HEK293 (cell line): Measurements from ENCODE around the gene CCDC142.

ENCODE experiments used
- GLIS2 ChIP-seq: fragments of 450-650 bp; formaldehyde crosslinking; IDR thresholded peaks from 2 replicates; pipeline ENCODE4 v1.5.1; 2016; ENCODE audit warnings: missing biosample characterization, missing genetic modification characterization
- INSM2 ChIP-seq: fragments of 450-650 bp; formaldehyde crosslinking; IDR thresholded peaks from 2 replicates; pipeline ENCODE4 v1.5.1; 2016; ENCODE audit warnings: missing biosample characterization, missing genetic modification characterization
- OSR2 ChIP-seq: fragments of 450-650 bp; formaldehyde crosslinking; IDR thresholded peaks from 2 replicates; pipeline ENCODE4 v1.5.1; 2016; ENCODE audit warnings: missing biosample characterization, missing genetic modification characterization
- PRDM10 ChIP-seq: fragments of 450-650 bp; formaldehyde crosslinking; IDR thresholded peaks from 2 replicates; pipeline ENCODE4 v1.5.1; 2016; ENCODE audit warnings: missing biosample characterization, missing genetic modification characterization
- ZBTB17 ChIP-seq: fragments of 450-650 bp; formaldehyde crosslinking; IDR thresholded peaks from 2 replicates; pipeline ENCODE4 v1.5.1; 2016; ENCODE audit warnings: missing biosample characterization, missing genetic modification characterization
- ZBTB49 ChIP-seq: fragments of 450-650 bp; formaldehyde crosslinking; IDR thresholded peaks from 2 replicates; pipeline ENCODE4 v1.5.1; 2016; ENCODE audit warnings: missing biosample characterization, missing genetic modification characterization, low read depth
- ZBTB8A ChIP-seq: fragments of 450-650 bp; formaldehyde crosslinking; IDR thresholded peaks from 2 replicates; pipeline ENCODE4 v1.5.1; 2016; ENCODE audit warnings: missing biosample characterization, missing genetic modification characterization
- ZNF148 ChIP-seq: fragments of 450-650 bp; formaldehyde crosslinking; IDR thresholded peaks from 2 replicates; pipeline ENCODE4 v1.5.0; 2017; ENCODE audit warnings: missing biosample characterization, missing genetic modification characterization, borderline replicate concordance
- ZNF211 ChIP-seq: fragments of 450-650 bp; formaldehyde crosslinking; IDR thresholded peaks from 2 replicates; pipeline ENCODE4 v1.5.1; 2016; ENCODE audit warnings: low read depth, missing biosample characterization, missing genetic modification characterization
- ZNF311 ChIP-seq: fragments of 450-650 bp; formaldehyde crosslinking; IDR thresholded peaks from 2 replicates; pipeline ENCODE4 v1.5.1; 2017; ENCODE audit warnings: missing biosample characterization, missing genetic modification characterization, borderline replicate concordance
- ZNF341 ChIP-seq: fragments of 450-650 bp; formaldehyde crosslinking; IDR thresholded peaks from 2 replicates; pipeline ENCODE4; 2016; ENCODE audit warnings: low read depth, missing biosample characterization, missing genetic modification characterization
- ZNF514 ChIP-seq: fragments of 450-650 bp; formaldehyde crosslinking; IDR thresholded peaks from 2 replicates; pipeline ENCODE4 v1.5.1; 2016; ENCODE audit warnings: missing biosample characterization, missing genetic modification characterization
- ZNF548 ChIP-seq: fragments of 450-650 bp; formaldehyde crosslinking; IDR thresholded peaks from 2 replicates; pipeline ENCODE4 v1.5.1; 2016; ENCODE audit warnings: missing biosample characterization, missing genetic modification characterization
- ZNF558 ChIP-seq: fragments of 450-650 bp; formaldehyde crosslinking; IDR thresholded peaks from 2 replicates; pipeline ENCODE4 v1.5.1; 2016; ENCODE audit warnings: missing biosample characterization, missing genetic modification characterization
- ZNF660 ChIP-seq: fragments of 450-650 bp; IDR thresholded peaks from 2 replicates; pipeline ENCODE4 v1.5.1; 2018; ENCODE audit warnings: missing biosample characterization, mild to moderate bottlenecking, missing genetic modification characterization
- ZNF670 ChIP-seq: fragments of 450-650 bp; formaldehyde crosslinking; IDR thresholded peaks from 2 replicates; pipeline ENCODE4 v1.5.1; 2016; ENCODE audit warnings: missing biosample characterization, missing genetic modification characterization, low read depth
- ZSCAN23 ChIP-seq: fragments of 450-650 bp; formaldehyde crosslinking; IDR thresholded peaks from 2 replicates; pipeline ENCODE4 v1.5.1; 2016; ENCODE audit warnings: missing biosample characterization, missing genetic modification characterization
- TF ChIP-seq, protein P1 (sequence below): fragments of 450-650 bp; formaldehyde crosslinking; IDR thresholded peaks from 2 replicates; pipeline ENCODE4 v1.5.1; 2016; ENCODE audit warnings: missing biosample characterization, missing genetic modification characterization
- TF ChIP-seq, protein P2 (sequence below): fragments of 450-650 bp; formaldehyde crosslinking; IDR thresholded peaks from 2 replicates; pipeline ENCODE4 v1.5.1; 2016; ENCODE audit warnings: missing biosample characterization, missing genetic modification characterization
- TF ChIP-seq, protein P3 (sequence below): fragments of 450-650 bp; formaldehyde crosslinking; IDR thresholded peaks from 2 replicates; pipeline ENCODE4 v1.5.1; 2016; ENCODE audit warnings: missing biosample characterization, missing genetic modification characterization
- TF ChIP-seq, protein P4 (sequence below): fragments of 450-650 bp; formaldehyde crosslinking; IDR thresholded peaks from 2 replicates; pipeline ENCODE4 v1.5.1; 2016; ENCODE audit warnings: missing biosample characterization, missing genetic modification characterization

CCDC142 gene

DNA sequence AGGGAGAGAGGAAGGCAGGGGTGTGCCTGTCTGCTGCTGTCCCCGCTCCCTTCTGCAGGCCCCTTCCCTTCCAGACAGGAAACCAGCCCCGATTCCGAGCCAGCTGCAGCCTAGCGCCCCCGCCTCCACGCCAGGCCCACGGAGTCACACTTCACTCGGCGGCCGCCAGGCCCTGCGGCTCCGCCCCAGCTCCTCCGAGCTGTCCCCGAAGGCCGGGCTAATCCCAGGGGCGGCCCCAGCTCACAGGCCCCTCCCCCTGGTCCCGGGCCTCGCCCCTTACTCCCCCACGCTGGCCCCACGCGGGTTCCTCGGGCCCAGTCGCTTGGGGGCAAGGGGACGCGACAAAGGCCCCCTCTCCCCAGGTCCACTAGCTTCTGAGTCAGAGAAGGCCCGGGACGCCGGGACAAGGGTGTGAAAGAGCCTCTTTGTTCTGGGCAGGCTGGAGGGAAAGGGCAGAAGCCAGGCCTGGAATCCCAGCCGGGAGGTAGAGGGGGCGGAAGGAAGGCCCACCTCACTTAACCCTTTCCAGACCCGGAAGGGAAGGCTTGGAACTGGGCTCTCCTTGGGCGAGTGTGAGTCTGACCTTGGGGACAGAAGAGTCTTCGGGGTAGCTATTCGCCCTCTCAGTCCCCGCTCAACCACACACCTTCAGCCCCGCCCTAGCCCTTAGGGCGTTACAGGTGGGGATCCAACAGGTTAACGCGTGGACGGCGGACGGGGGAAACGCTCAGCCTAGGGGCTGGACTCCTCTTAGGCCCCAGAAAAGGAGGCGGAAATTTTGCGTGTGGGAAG is 42.2 kb downstream of the CCDC142 start (continued):
- TF ChIP-seq INSM2, result no peak
- TF ChIP-seq ZBTB49 (tag by site-specific recombination), result no peak
- no peak for TF ChIP-seq OSR2
- TF ChIP-seq ZNF311 (tag by site-specific recombination), result no peak
- TF ChIP-seq, protein P1, sequence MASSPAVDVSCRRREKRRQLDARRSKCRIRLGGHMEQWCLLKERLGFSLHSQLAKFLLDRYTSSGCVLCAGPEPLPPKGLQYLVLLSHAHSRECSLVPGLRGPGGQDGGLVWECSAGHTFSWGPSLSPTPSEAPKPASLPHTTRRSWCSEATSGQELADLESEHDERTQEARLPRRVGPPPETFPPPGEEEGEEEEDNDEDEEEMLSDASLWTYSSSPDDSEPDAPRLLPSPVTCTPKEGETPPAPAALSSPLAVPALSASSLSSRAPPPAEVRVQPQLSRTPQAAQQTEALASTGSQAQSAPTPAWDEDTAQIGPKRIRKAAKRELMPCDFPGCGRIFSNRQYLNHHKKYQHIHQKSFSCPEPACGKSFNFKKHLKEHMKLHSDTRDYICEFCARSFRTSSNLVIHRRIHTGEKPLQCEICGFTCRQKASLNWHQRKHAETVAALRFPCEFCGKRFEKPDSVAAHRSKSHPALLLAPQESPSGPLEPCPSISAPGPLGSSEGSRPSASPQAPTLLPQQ (tag by site-specific recombination), result peak; percentile 81
- TF ChIP-seq ZNF548 (tag by site-specific recombination), result no peak
- TF ChIP-seq, protein P2, sequence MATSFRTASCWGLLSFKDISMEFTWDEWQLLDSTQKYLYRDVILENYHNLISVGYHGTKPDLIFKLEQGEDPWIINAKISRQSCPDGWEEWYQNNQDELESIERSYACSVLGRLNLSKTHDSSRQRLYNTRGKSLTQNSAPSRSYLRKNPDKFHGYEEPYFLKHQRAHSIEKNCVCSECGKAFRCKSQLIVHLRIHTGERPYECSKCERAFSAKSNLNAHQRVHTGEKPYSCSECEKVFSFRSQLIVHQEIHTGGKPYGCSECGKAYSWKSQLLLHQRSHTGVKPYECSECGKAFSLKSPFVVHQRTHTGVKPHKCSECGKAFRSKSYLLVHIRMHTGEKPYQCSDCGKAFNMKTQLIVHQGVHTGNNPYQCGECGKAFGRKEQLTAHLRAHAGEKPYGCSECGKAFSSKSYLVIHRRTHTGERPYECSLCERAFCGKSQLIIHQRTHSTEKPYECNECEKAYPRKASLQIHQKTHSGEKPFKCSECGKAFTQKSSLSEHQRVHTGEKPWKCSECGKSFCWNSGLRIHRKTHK (tag by site-specific recombination), result no peak
- no peak for TF ChIP-seq ZNF558 (tag by site-specific recombination)
- peak; percentile 70 for TF ChIP-seq ZBTB8A (tag by site-specific recombination)
- no peak for TF ChIP-seq ZNF670 (tag by site-specific recombination)
- no peak; the same call in 1 of the 2 replicates for TF ChIP-seq PRDM10 (tag by site-specific recombination)
- TF ChIP-seq ZSCAN23, result no peak
- TF ChIP-seq, protein P3, sequence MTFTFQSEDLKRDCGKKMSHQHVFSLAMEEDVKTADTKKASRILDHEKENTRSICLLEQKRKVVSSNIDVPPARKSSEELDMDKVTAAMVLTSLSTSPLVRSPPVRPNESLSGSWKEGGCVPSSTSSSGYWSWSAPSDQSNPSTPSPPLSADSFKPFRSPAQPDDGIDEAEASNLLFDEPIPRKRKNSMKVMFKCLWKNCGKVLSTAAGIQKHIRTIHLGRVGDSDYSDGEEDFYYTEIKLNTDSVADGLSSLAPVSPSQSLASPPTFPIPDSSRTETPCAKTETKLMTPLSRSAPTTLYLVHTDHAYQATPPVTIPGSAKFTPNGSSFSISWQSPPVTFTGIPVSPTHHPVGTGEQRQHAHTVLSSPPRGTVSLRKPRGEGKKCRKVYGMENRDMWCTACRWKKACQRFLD (tag by site-specific recombination), result no peak
- 0 out of 2 replicates have a peak, but pooled peaks have one; percentile 39 for TF ChIP-seq ZNF660 (tag by site-specific recombination)
- TF ChIP-seq ZNF211 (tag by site-specific recombination), result no peak
- TF ChIP-seq GLIS2 (tag by site-specific recombination), result peak; percentile 100
- TF ChIP-seq ZNF341 (tag by site-specific recombination), result peak; percentile 33; the same call in 1 of the 2 replicates
- no peak for TF ChIP-seq ZNF148
- TF ChIP-seq, protein P4, sequence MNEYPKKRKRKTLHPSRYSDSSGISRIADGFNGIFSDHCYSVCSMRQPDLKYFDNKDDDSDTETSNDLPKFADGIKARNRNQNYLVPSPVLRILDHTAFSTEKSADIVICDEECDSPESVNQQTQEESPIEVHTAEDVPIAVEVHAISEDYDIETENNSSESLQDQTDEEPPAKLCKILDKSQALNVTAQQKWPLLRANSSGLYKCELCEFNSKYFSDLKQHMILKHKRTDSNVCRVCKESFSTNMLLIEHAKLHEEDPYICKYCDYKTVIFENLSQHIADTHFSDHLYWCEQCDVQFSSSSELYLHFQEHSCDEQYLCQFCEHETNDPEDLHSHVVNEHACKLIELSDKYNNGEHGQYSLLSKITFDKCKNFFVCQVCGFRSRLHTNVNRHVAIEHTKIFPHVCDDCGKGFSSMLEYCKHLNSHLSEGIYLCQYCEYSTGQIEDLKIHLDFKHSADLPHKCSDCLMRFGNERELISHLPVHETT (tag by site-specific recombination), result no peak
- TF ChIP-seq ZBTB17 (tag by site-specific recombination), result peak; percentile 67
- no peak for TF ChIP-seq ZNF514 (tag by site-specific recombination)
